ENCODE data around the gene PITX2. TPM values are rescaled to one million over a fixed set of nuclear protein-coding genes. Genes with fewer than 3 reads are reported as not detected.

PITX2 gene
- total and polyA plus RNA-seq, 3 experiments from 2014 or later: not detected

DNA sequence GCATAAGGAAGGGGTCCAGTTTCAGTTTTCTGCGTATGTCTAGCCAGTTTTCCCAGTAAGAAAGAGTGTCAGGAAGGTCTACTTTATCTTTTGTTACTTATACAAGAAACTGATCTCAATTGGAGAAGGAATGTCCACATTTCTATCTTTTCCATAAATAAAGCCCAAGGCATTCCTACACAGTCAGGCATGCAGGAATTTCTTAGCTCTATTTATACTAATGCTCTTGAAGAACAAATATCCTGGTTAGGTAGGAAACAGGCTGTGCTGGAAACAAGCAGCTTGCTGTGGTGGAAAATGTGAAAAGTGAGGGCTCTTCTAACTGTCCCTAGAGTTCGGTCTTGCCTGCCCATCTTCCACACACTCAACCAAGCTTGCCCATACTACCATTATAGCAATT, 37.9 kb upstream of the PITX2 start:
- Histone ChIP-seq H3K36me3 (ENCODE audit: insufficient read depth, low read length) (no peaks in the 10 kb centered on the region), H3K9me3 (ENCODE audit: low read length) (no peaks in the 10 kb centered on the region), H3K4me1 (ENCODE audit: insufficient read depth, low read length) (no peaks in the 10 kb centered on the region), H3K27ac (ENCODE audit: low read depth, low read length) (no peak overlapping the region), H3K4me3 (ENCODE audit: low read length) (no peak overlapping the region), H3K27me3 (ENCODE audit: insufficient read depth, low read length, poor library complexity, severe bottlenecking) (no peaks in the 10 kb centered on the region)
- H3K27ac Mint-ChIP-seq: no peak overlapping the region
- no peaks in the 10 kb centered on the region for H3K4me1 Mint-ChIP-seq
- no peak for DNase-seq
- ChIA-PET CTCF (no interaction called here), POLR2A (no interaction called here)
- H3K9me3 Mint-ChIP-seq: peaks cover 0 to 5% (median 2%) of the 10 kb centered on the region in 5 donors
- H3K4me3 Mint-ChIP-seq: no peak overlapping the region
- peaks cover 3 to 6% of the 10 kb centered on the region in 2 donors for H3K27me3 Mint-ChIP-seq
- no peaks in the 10 kb centered on the region for H3K36me3 Mint-ChIP-seq

DNA sequence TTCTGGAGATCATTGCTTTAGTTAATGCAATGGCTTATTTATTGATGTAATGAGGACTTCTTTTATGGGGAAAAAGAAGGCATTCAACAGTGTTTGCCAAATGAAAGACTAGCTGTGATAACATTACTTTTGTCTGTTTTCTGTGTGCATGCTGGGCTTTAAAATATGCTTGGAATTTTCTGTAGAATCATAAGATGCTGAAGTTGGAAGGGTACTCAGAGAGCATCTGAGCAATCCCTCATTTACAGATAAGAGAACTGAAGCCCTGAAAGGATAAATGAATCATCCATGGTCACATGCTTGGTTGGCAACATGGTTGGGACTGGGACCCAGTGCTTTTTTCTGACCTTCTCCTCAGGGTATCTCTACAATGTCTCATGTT, 31.4 kb upstream of the PITX2 start:
- no peaks in the 10 kb centered on the region for H3K36me3 ChIP-seq (ENCODE audit: insufficient read depth, low read length)
- CTCF ChIA-PET: no interaction called here
- POLR2A ChIA-PET: no interaction called here
- Mint-ChIP-seq H3K27me3 (peaks cover 0 to 3% of the 10 kb centered on the region in 2 donors), H3K36me3 (no peaks in the 10 kb centered on the region), H3K4me1 (no peaks in the 10 kb centered on the region), H3K27ac (no peak overlapping the region), H3K9me3 (peaks cover 0 to 5% (median 0%) of the 10 kb centered on the region in 5 donors), H3K4me3 (no peak overlapping the region)
- H3K4me1 ChIP-seq (ENCODE audit: insufficient read depth, low read length): no peaks in the 10 kb centered on the region
- no peak for DNase-seq
- H3K27ac ChIP-seq (ENCODE audit: low read depth, low read length): no peak overlapping the region
- no peaks in the 10 kb centered on the region for H3K27me3 ChIP-seq (ENCODE audit: insufficient read depth, low read length, poor library complexity, severe bottlenecking)
- H3K9me3 ChIP-seq (ENCODE audit: low read length): no peaks in the 10 kb centered on the region
- no peak overlapping the region for H3K4me3 ChIP-seq (ENCODE audit: low read length)

GRCh38 chr4:110653321-110654253, 30.7 kb upstream of the PITX2 start:
- Mint-ChIP-seq H3K36me3 (no peaks in the 10 kb centered on the region), H3K27me3 (no peaks in the 10 kb centered on the region), H3K27ac (no peak overlapping the region), H3K4me3 (no peak overlapping the region), H3K4me1 (no peaks in the 10 kb centered on the region), H3K9me3 (peaks cover 0 to 5% (median 0%) of the 10 kb centered on the region in 5 donors)
- H3K27ac ChIP-seq (ENCODE audit: low read depth, low read length): no peak overlapping the region
- no peaks in the 10 kb centered on the region for H3K27me3 ChIP-seq (ENCODE audit: insufficient read depth, low read length, poor library complexity, severe bottlenecking)
- CTCF ChIA-PET: no interaction called here
- no peak for DNase-seq
- H3K9me3 ChIP-seq (ENCODE audit: low read length): no peaks in the 10 kb centered on the region
- POLR2A ChIA-PET: no interaction called here
- H3K4me1 ChIP-seq (ENCODE audit: insufficient read depth, low read length): no peaks in the 10 kb centered on the region
- H3K4me3 ChIP-seq (ENCODE audit: low read length): no peak overlapping the region
- no peaks in the 10 kb centered on the region for H3K36me3 ChIP-seq (ENCODE audit: insufficient read depth, low read length)

DNA sequence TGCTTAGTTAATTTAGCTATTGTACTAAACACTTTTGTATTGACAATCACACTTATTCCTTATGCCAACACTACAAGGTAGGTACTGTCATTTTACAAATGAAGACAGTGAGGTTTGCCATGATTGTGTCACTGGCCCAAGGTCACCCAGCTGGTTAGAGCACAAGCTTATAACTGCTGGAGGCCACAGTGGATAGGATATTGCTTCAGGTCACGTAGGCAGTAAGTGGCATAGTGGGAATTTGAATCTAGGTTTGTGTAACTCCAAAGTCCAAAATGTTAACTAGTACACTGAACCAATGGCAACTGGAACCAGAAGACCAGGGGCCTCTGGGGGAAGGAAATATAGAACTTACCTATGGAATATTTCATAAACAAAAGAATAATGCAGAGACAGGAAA, 21.1 kb upstream of the PITX2 start:
- H3K4me1 Mint-ChIP-seq: no peaks in the 10 kb centered on the region
- Histone ChIP-seq H3K4me3 (ENCODE audit: low read length) (no peak overlapping the region), H3K4me1 (ENCODE audit: insufficient read depth, low read length) (no peaks in the 10 kb centered on the region), H3K9me3 (ENCODE audit: low read length) (no peaks in the 10 kb centered on the region), H3K27me3 (ENCODE audit: insufficient read depth, low read length, poor library complexity, severe bottlenecking) (peaks cover 11% of the 10 kb centered on the region), H3K27ac (ENCODE audit: low read depth, low read length) (no peak overlapping the region), H3K36me3 (ENCODE audit: insufficient read depth, low read length) (no peaks in the 10 kb centered on the region)
- H3K27me3 Mint-ChIP-seq: peaks cover 31 to 53% of the 10 kb centered on the region in 2 donors
- ChIA-PET CTCF (no interaction called here), POLR2A (no interaction called here)
- H3K4me3 Mint-ChIP-seq: no peak overlapping the region
- DNase-seq: no peak
- peaks cover 0 to 11% (median 3%) of the 10 kb centered on the region in 5 donors for H3K9me3 Mint-ChIP-seq
- no peaks in the 10 kb centered on the region for H3K36me3 Mint-ChIP-seq
- H3K27ac Mint-ChIP-seq: no peak overlapping the region

- DNase-seq: no peak
- Mint-ChIP-seq H3K4me1 (no peaks in the 10 kb centered on the region), H3K27me3 (peaks cover 39 to 62% of the 10 kb centered on the region in 2 donors), H3K27ac (no peak overlapping the region), H3K36me3 (no peaks in the 10 kb centered on the region), H3K4me3 (no peak overlapping the region), H3K9me3 (peaks cover 0 to 12% (median 7%) of the 10 kb centered on the region in 5 donors)
- POLR2A ChIA-PET: no interaction called here
- H3K27ac ChIP-seq (ENCODE audit: low read depth, low read length): no peak overlapping the region
- no peak overlapping the region for H3K4me3 ChIP-seq (ENCODE audit: low read length)
- CTCF ChIA-PET: no interaction called here
- H3K9me3 ChIP-seq (ENCODE audit: low read length): no peaks in the 10 kb centered on the region
- no peaks in the 10 kb centered on the region for H3K36me3 ChIP-seq (ENCODE audit: insufficient read depth, low read length)
- no peaks in the 10 kb centered on the region for H3K4me1 ChIP-seq (ENCODE audit: insufficient read depth, low read length)
- peaks cover 16% of the 10 kb centered on the region for H3K27me3 ChIP-seq (ENCODE audit: insufficient read depth, low read length, poor library complexity, severe bottlenecking)
Observed at GRCh38 chr4:110643096-110643495, 20.2 kb upstream of the PITX2 start.

GRCh38 chr4:110641218-110641617, 18.3 kb upstream of the PITX2 start:
- H3K36me3 Mint-ChIP-seq: no peaks in the 10 kb centered on the region
- H3K4me3 Mint-ChIP-seq: no peak overlapping the region
- H3K27ac Mint-ChIP-seq: no peak overlapping the region
- no peak overlapping the region for H3K4me3 ChIP-seq (ENCODE audit: low read length)
- H3K4me1 Mint-ChIP-seq: no peaks in the 10 kb centered on the region
- no peak overlapping the region for H3K27ac ChIP-seq (ENCODE audit: low read depth, low read length)
- H3K9me3 ChIP-seq (ENCODE audit: low read length): no peaks in the 10 kb centered on the region
- peaks cover 52 to 72% of the 10 kb centered on the region in 2 donors for H3K27me3 Mint-ChIP-seq
- H3K4me1 ChIP-seq (ENCODE audit: insufficient read depth, low read length): no peaks in the 10 kb centered on the region
- H3K27me3 ChIP-seq (ENCODE audit: insufficient read depth, low read length, poor library complexity, severe bottlenecking): peaks cover 30% of the 10 kb centered on the region
- CTCF ChIA-PET: no interaction called here
- H3K36me3 ChIP-seq (ENCODE audit: insufficient read depth, low read length): no peaks in the 10 kb centered on the region
- peaks cover 0 to 16% (median 10%) of the 10 kb centered on the region in 5 donors for H3K9me3 Mint-ChIP-seq
- DNase-seq: no peak
- POLR2A ChIA-PET: no interaction called here

- H3K4me3 Mint-ChIP-seq: no peak overlapping the region
- Histone ChIP-seq H3K4me3 (ENCODE audit: low read length) (no peak overlapping the region), H3K27me3 (ENCODE audit: insufficient read depth, low read length, poor library complexity, severe bottlenecking) (peaks cover 32% of the 10 kb centered on the region), H3K36me3 (ENCODE audit: insufficient read depth, low read length) (no peaks in the 10 kb centered on the region), H3K9me3 (ENCODE audit: low read length) (no peaks in the 10 kb centered on the region), H3K27ac (ENCODE audit: low read depth, low read length) (no peak overlapping the region), H3K4me1 (ENCODE audit: insufficient read depth, low read length) (no peaks in the 10 kb centered on the region)
- peaks cover 0 to 16% (median 10%) of the 10 kb centered on the region in 5 donors for H3K9me3 Mint-ChIP-seq
- H3K27me3 Mint-ChIP-seq: peaks cover 55 to 75% of the 10 kb centered on the region in 2 donors
- H3K4me1 Mint-ChIP-seq: no peaks in the 10 kb centered on the region
- H3K27ac Mint-ChIP-seq: no peak overlapping the region
- no peaks in the 10 kb centered on the region for H3K36me3 Mint-ChIP-seq
- DNase-seq: no peak
- POLR2A ChIA-PET: no interaction called here
- CTCF ChIA-PET: no interaction called here
Observed at GRCh38 chr4:110640576-110640975, 17.7 kb upstream of the PITX2 start.

- Mint-ChIP-seq H3K4me1 (no peaks in the 10 kb centered on the region), H3K4me3 (no peak overlapping the region), H3K27me3 (peaks cover 64 to 79% of the 10 kb centered on the region in 2 donors), H3K36me3 (no peaks in the 10 kb centered on the region), H3K9me3 (peaks cover 0 to 21% (median 15%) of the 10 kb centered on the region in 5 donors), H3K27ac (peak overlapping the region in 1 of 8 donors; percentile 4)
- no peaks in the 10 kb centered on the region for H3K9me3 ChIP-seq (ENCODE audit: low read length)
- ChIA-PET CTCF (no interaction called here), POLR2A (no interaction called here)
- H3K4me1 ChIP-seq (ENCODE audit: insufficient read depth, low read length): no peaks in the 10 kb centered on the region
- H3K4me3 ChIP-seq (ENCODE audit: low read length): no peak overlapping the region
- no peak for DNase-seq
- no peak overlapping the region for H3K27ac ChIP-seq (ENCODE audit: low read depth, low read length)
- H3K36me3 ChIP-seq (ENCODE audit: insufficient read depth, low read length): no peaks in the 10 kb centered on the region
- peaks cover 41% of the 10 kb centered on the region for H3K27me3 ChIP-seq (ENCODE audit: insufficient read depth, low read length, poor library complexity, severe bottlenecking)
Observed at GRCh38 chr4:110639207-110640090, 16.6 kb upstream of the PITX2 start.

Measured in CD8-positive, alpha-beta memory T cell (primary cell).